ENCODE data around the gene SERPINE2. TPM values are rescaled to one million over a fixed set of nuclear protein-coding genes. Genes with fewer than 3 reads are reported as not detected.

The SERPINE2 gene
- polyA plus RNA-seq, 3 donors = not detected

DNA sequence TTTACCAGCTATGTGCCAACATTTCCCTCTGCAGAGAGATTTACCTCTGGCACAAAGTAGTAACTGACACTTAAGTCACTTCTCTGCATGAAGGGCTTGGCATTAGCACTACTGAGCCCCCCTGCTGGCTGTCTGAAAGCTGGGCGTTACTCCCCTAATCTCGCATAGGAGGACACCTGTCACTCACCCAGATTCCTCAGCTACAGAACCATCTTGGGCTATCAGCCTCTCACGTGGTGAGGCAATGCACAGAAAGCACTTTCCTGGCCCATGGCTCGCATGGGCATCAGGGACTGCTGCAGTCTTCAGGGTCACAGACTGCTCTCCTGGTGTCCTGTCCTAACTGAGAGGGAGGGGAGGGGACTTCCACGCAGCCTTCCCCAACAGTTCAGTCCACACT is 12.0 kb downstream of the SERPINE2 start:
- no peaks in the 10 kb centered on the region for H3K27me3 ChIP-seq (ENCODE audit: control insufficient read depth in 2 of 2, insufficient read depth in 2 of 2, low read length in 2 of 2)
- H3K79me2 ChIP-seq (ENCODE audit: insufficient read depth, low read length) = no peaks in the 10 kb centered on the region
- no peaks in the 10 kb centered on the region for H3K36me3 ChIP-seq (replicated peaks in 1 of 2; ENCODE audit: control insufficient read depth in 1 of 2, insufficient read depth in 2 of 2, low read length in 2 of 2)
- Mint-ChIP-seq H3K4me1 (peaks cover 32% of the 10 kb centered on the region), H3K27ac (peak overlapping the region in 1 of 7 donors; percentile 16), H3K9me3 (peaks cover 0 to 6% (median 3%) of the 10 kb centered on the region in 7 donors), H3K27me3 (ENCODE audit: low read depth in 3 of 3) (peaks cover 2 to 4% (median 3%) of the 10 kb centered on the region in 3 donors), H3K4me3 (no peak overlapping the region), H3K36me3 (no peaks in the 10 kb centered on the region)
- H3K4me2 ChIP-seq (replicated peaks; ENCODE audit: extremely low read depth, low read length, poor library complexity, severe bottlenecking) = no peak overlapping the region
- TF ChIP-seq, protein P1, sequence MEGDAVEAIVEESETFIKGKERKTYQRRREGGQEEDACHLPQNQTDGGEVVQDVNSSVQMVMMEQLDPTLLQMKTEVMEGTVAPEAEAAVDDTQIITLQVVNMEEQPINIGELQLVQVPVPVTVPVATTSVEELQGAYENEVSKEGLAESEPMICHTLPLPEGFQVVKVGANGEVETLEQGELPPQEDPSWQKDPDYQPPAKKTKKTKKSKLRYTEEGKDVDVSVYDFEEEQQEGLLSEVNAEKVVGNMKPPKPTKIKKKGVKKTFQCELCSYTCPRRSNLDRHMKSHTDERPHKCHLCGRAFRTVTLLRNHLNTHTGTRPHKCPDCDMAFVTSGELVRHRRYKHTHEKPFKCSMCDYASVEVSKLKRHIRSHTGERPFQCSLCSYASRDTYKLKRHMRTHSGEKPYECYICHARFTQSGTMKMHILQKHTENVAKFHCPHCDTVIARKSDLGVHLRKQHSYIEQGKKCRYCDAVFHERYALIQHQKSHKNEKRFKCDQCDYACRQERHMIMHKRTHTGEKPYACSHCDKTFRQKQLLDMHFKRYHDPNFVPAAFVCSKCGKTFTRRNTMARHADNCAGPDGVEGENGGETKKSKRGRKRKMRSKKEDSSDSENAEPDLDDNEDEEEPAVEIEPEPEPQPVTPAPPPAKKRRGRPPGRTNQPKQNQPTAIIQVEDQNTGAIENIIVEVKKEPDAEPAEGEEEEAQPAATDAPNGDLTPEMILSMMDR (IDR thresholded peaks at IDR 0.05) = no peak
- H3K27ac ChIP-seq (ENCODE audit: low read depth in 1 of 2, low read length in 2 of 2) = no peak overlapping the region
- intact Hi-C loops (cut with micrococcal nuclease) = no loop called here
- H4K20me1 ChIP-seq (ENCODE audit: insufficient read depth, low read length) = no peaks in the 10 kb centered on the region
- peaks cover 4 to 6% of the 10 kb centered on the region in 2 donors for H3K9me3 ChIP-seq (replicated peaks in 1 of 2; ENCODE audit: control insufficient read depth in 1 of 2, insufficient read depth in 1 of 2, low read length in 2 of 2)
- peaks cover 19 to 23% of the 10 kb centered on the region in 2 donors for H3K4me1 ChIP-seq (ENCODE audit: control insufficient read depth in 1 of 2, insufficient read depth in 2 of 2, low read length in 2 of 2)
- H3K9ac ChIP-seq (ENCODE audit: insufficient read depth, low read length, poor library complexity, severe bottlenecking) = no peak overlapping the region
- WGBS (ENCODE audit: insufficient coverage) = 81% methylated on average over 2 of the region's 5 CpGs
- H3K4me3 ChIP-seq (replicated peaks in 1 of 3; ENCODE audit: low read depth in 2 of 3, low read length in 3 of 3) = no peak overlapping the region
- no peak for DNase-seq
- H2AFZ ChIP-seq (ENCODE audit: insufficient read depth, low read depth, low read length, poor library complexity, severe bottlenecking) = no peak overlapping the region

DNA sequence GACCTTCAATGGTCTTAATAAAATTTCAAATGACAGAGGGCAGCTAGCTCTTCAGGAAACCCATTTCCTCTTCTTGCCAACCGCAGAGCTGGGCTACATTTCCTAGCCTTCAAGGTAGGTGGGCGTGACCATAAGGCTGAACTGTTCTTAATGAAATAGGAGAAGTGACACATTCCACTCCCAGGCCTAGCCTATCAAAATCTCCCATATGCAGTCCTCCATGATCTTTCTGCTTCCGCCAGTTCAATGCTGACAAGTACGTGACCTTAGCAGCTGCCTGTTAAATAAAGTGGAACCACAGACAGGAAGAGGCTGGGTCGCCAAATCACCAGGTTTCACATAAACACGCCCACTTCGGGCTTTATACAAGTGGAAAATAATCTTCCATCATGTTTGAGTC is 13.2 kb downstream of the SERPINE2 start:
- Mint-ChIP-seq H3K4me3 (peak overlapping the region in 1 of 2 donors; percentile 75), H3K9me3 (no peaks in the 10 kb centered on the region), H3K27ac (peak overlapping the region in 6 of 7 donors; percentile 21 to 84 (median 56)), H3K27me3 (ENCODE audit: low read depth in 3 of 3) (peaks cover 2 to 4% (median 3%) of the 10 kb centered on the region in 3 donors), H3K36me3 (no peaks in the 10 kb centered on the region), H3K4me1 (peaks cover 32% of the 10 kb centered on the region)
- Histone ChIP-seq H3K27ac (ENCODE audit: low read depth in 1 of 2, low read length in 2 of 2) (no peak overlapping the region), H4K20me1 (ENCODE audit: insufficient read depth, low read length) (no peaks in the 10 kb centered on the region), H3K9me3 (replicated peaks in 1 of 2; ENCODE audit: control insufficient read depth in 1 of 2, insufficient read depth in 1 of 2, low read length in 2 of 2) (no peaks in the 10 kb centered on the region), H3K79me2 (ENCODE audit: insufficient read depth, low read length) (no peaks in the 10 kb centered on the region), H3K9ac (ENCODE audit: insufficient read depth, low read length, poor library complexity, severe bottlenecking) (no peak overlapping the region), H3K36me3 (replicated peaks in 1 of 2; ENCODE audit: control insufficient read depth in 1 of 2, insufficient read depth in 2 of 2, low read length in 2 of 2) (no peaks in the 10 kb centered on the region), H3K4me3 (replicated peaks in 1 of 3; ENCODE audit: low read depth in 2 of 3, low read length in 3 of 3) (peak overlapping the region in 1 of 3 experiments; percentile 50), H2AFZ (ENCODE audit: insufficient read depth, low read depth, low read length, poor library complexity, severe bottlenecking) (no peak overlapping the region), H3K4me1 (ENCODE audit: control insufficient read depth in 1 of 2, insufficient read depth in 2 of 2, low read length in 2 of 2) (peaks cover 19 to 23% of the 10 kb centered on the region in 2 donors), H3K27me3 (ENCODE audit: control insufficient read depth in 2 of 2, insufficient read depth in 2 of 2, low read length in 2 of 2) (no peaks in the 10 kb centered on the region), H3K4me2 (replicated peaks; ENCODE audit: extremely low read depth, low read length, poor library complexity, severe bottlenecking) (peak overlapping the region; percentile 63)
- DNase-seq = peak; percentile 88 to 96 (median 93)
- TF ChIP-seq, protein P1 (IDR thresholded peaks at IDR 0.05) = no peak
- intact Hi-C loops (cut with micrococcal nuclease) = no loop called here
- 0% methylated on average over 2 of the region's 7 CpGs for WGBS (ENCODE audit: insufficient coverage)

All from CD14-positive monocyte (primary cell).